GM21576 (cell line): Measurements from ENCODE around the gene CST3.
"Not testable (repeated sequence)": the region's sequence is repeated elsewhere in the genome, so short reads cannot be mapped to it uniquely, and the experiment has no call there.

Experiments
- ATAC-seq: cut with Tn5 transposase; IDR thresholded peaks from one replicate; pipeline ENCODE4 v1.9.1; 2021; ENCODE audit warnings: mild to moderate bottlenecking, moderate library complexity; ENCODE audit not compliant: unreplicated experiment

Gene CST3

DNA sequence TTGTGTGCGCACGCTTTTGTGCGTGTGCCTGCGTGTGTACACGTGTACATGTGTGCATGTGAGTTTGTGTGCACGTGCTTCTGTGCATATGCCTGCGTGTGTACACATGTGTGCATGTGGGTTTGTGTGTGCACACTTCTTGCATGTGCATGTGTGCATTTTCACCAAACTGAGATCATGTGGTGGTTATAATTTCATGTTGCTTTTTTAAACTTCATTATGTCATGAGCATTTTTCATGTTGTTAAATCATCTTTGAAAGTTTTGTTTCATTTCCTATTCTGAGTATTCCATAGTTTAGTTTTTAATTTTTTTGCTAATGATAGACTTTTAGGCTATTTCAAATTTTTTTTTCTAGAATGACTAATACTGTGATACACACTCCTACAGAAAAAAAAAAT lies 6.4 kb upstream of the CST3 start:
- no peak for ATAC-seq

DNA sequence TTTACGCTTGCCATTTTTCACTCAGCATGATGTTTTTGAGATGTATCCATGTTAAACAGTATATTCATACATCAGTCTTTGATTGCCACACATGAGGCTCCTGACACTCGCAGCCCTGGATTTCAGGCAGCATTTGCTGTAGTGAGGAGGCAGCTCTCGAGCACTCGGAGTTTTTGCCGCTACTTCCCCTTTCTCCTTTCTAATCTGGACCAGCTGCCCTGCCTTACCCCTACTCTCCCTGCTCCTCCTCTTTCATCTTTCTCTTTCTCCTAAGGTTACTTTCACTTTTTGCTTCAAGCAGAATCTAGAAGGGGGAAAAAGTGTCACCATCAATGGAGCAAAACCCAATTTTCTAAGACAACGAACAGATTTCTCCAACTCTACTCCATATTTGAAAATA lies 5.9 kb upstream of the CST3 start:
- no peak for ATAC-seq

DNA sequence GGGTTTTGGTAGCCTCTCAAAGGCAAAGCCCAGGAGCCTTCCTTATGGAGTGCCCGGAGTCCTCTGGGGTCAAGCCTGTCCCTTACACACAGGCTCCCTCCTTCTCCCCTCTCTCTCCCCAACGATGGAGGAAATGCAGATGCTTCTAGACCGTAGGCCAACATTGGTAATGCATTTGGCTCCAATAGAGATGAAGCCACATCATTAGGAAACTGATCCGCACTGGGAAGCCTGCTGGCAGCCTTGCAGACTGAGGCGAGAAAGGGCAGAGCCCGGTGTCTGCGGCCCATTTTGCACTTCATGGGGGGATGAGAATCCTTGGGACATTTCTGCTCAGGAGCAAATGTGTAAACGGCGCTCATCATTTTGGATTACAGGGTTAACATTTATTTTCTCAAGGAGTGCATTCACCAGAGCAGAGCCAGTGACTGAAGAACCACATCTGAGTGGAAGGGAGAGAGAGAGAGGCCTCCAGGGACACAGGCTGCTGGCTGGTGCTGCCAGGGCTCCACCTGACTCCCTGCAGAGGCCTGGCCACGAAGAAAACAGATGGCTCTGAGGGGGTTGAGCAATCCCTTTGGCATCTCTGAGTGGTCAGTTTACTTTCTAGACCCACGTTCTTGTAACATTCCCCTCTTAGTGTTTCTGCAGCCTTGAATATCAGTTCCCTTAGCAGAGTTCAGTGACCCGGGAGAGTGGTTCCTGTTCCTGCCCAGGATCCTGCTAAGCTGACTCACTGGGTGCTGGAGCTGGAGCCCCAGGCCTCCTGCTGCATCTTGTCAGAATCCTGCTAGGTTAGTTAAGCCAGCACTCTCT lies 4.4 kb upstream of the CST3 start:
- ATAC-seq, result no peak

DNA sequence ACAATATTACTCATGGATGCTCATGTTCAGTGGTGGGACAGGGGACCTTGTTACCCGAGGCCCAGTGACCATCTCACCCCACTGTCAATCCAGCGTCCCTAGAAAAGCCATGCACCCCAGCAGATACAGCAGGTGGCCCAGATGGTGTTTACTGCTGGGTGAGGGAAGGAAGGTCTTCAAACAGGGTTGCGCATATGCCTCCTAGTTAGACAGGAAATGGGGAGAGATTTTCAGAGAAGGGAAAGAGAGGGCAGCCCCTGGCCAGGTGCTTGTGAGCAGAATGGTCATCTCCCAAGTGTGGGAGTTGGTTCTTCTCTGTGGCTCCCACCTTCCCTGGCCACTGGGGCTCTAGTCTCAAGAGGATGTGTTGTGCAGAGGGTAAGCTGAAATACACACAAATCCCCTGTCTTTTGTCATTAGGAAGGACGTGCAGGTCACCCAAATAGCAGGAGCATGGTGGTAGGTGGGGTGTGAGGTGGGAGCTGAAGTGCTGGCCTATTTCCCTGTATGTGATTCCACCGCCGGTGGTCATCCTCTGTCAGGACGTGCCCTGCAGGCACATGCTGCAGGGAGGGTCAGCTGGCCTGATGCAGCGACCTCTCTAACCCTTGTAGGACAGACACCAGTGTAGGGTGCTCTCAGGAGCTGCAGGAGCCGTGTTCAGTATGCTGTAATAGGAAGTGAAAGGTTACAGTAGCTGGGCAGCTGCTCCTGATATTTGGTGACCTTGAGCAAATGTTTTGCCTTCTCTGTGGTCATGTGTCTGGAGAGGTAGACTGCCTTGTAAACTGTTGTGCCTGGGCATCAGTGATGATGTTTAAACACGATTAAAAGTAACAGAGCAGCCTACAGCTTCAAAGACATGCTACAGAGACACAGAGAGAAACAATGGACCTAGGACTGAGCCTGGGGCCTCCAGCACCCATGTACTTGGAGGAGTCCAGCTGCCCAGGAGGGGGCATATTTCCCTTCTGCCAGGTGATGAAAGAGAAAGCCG lies 3.2 kb upstream of the CST3 start:
- no peak for ATAC-seq

DNA sequence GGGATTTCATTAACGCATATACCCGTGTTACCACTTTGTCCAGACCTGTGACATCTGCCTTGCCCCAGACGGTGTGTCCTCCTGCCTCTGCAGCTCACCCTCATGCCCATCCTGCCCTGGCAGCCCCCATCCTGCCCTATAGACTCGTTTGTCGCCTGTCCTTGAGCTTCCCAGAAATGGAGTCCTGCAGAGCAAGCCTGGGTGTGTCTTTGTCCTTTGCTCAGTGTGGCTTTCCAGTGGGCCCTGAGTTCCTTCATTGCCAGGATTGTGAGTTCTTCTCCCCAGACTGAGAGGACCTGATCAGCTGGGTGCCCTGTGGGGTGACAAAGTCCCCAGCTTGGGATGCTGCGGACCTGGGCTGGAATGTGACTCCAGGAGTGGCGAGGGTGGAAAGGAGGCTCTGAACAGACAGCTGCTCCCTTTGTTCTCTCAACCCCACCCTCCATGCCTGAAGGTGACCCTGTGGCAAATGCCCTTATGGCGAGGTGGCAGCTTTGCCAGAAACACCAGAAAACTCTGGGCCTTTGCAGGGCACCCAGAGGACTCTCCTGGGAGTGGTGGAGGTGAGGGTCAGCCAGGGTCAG lies 2.4 kb upstream of the CST3 start:
- no peak for ATAC-seq

DNA sequence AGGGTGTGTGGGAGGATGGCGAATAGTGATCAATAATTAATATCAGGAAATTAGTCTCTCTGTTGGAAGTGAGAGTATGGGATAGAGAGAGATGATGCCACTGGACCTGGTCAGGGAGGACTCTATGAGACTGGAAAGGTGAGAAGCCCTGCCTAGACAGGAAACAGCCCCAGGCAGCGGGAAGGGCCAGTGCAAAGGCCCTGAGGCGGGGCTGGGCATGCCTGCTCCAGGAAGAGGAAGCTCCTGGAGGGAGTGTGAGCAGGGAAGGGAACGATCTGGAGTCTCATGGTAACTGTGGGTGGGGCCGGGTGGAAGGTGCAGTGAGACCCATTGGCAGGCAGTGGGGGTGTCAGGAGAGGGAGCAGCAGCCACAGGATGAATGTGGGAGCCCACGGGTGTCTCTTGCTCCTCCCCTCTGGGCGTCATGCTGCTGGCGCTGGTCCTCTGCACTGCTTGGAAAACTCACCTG lies 1.8 kb upstream of the CST3 start:
- ATAC-seq, result no peak

DNA sequence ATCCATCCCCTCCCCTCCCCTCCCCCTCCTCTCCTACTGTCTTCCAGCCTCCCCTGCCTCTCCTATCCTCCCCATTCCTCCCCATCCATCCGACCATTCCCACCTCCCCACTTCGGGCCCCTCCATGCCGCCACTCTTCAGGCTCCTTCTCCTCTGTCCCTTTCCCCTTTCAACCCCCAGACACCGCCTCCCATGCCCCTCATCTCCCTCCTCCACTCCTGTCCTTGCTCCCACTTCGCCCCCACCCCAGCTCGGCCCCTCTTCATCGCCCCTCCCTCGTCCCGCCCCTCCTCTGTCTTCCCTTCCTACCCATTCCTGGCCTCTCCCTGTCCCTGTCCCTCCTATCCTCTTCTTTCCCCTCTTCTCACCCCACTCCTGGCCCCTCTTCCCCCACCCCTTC lies 554 bp upstream of the CST3 start:
- ATAC-seq, result no peak

DNA sequence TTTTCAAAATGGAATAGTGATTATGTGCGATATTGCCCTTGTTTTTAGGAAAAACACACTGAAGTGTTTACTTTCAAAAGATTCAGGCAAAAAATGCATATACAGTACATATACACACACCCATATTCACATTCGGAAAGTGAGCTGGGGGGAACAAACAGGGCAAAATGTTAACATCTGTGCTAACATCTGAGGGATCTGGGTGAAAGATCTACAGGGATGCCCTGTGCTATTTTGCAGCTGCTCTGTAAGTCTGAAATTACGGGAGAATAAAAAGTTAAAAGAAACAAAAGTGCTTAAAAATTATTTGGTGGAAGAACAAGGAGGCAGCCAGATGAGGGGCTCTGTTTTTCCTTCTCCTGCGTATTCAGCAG lies 860 bp downstream of the CST3 start:
- ATAC-seq, result no peak

DNA sequence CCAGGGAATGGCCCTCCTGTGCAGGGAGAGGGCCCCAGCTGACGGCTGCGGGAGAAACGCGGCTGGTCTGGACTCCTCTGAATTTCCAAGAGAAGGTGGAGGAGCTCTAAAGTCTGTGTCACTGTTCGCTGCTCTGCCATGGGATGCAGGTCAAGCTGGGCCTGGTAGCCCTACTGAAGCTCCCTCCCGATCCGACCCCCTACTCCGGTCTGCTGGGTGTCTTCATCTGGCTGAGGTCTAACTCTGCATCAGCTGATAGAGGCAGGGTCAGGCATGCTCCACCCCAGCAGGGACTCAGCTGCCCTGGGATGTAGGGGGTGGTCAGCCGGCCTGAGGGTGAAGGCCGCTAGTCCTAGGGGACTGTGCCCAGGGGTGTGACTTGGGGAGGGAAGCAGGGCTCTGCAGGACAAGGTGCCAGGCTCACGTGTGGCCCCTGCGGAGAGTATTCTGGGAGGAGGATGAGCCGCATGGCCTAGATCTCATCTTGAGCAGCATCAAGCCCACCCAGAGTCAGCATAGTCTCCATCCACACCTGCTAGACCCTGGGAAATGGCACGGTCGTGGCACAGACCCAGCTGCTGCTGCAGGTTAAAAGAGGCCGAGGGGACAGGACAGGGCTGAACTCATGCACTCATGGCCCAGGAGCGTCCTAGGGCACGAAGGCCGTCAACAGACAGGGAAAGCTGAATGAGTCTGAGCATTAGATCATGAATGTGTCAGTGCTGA lies 1.4 kb downstream of the CST3 start:
- ATAC-seq, result no peak

DNA sequence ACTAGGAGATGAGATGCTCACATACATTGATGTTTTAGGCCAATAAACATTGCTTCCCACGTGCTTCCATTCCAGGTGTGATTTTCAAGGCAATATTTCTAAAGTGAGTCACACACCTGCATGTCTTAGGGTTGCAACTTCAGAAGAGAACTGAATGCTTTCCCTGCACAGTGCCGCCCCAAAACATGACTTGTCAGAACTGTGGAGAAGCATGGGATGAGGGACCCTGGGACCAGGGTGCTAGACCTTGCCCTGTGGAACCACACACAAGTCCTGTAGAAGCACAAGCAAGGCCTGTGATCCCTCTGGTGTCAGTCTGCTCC lies 2.0 kb downstream of the CST3 start:
- not testable (repeated sequence) for ATAC-seq

DNA sequence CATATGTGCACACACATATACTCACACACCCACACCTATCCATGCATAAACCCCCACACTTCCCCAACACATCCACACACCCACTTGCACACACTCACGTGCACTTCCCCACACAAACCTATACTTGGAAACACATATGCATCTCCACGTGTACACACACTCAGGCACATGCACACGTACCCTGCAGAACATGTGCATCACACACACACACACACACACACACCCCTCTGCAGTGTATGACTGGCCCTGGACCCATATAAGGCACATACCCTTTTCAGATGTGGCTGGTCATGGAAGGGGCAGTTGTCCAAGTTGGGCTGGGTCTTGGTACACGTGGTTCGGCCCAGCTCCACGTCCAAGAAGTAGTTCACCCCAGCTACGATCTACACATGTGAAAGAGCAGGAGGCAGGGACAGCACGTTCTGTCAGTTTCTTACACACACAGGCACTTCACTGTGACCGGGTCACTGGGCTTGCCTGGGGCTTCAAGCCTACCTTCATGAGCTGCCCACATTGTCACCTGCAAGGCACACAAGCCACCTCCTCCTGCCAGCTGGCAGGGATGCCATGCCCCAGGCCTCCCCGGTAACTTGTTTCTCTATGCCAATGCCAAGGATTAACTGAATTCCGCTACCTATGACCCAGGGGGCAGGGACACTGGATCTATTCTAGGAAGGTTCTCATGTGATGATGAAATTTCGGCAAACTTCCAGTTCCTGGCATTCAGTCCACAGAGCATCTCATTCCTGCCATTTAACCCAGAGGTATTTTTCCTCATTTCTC lies 2.6 kb downstream of the CST3 start:
- no peak for ATAC-seq

DNA sequence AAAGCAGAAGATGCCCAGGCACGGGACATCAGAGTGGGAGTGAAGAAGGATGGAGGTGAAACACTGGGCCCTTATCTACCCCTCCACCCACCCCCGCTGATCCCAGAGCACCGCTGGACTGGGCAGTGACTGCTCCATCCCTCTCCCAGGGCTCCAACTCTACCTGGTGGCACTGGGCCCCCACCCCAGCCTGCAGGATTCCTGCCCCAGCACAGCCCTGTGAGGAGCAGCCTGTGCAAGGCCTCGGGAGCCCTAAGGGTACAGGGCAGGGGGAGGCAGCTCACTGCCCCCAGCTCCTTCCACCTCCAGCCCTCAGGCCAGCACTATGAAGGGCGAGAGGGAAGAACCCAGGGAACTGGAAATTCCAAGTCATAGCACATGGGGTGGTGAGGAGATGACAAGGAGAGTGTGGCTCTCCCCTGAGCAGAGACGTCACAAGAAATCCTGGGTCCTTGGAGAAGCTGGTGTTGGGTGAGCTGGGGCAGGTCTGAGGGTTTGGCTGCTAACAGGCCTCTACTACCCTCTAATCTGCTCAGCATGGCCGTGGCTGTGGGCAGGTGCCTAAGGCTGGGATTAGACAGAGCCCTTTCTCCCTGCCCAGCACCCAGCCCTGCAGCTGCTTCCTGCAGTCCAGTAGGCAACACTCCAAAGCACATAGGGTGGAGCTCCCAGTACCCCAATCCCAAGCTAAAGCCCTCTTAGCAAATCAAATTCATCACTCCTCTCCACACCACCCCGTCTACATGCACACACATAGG lies 3.5 kb downstream of the CST3 start:
- no peak for ATAC-seq

DNA sequence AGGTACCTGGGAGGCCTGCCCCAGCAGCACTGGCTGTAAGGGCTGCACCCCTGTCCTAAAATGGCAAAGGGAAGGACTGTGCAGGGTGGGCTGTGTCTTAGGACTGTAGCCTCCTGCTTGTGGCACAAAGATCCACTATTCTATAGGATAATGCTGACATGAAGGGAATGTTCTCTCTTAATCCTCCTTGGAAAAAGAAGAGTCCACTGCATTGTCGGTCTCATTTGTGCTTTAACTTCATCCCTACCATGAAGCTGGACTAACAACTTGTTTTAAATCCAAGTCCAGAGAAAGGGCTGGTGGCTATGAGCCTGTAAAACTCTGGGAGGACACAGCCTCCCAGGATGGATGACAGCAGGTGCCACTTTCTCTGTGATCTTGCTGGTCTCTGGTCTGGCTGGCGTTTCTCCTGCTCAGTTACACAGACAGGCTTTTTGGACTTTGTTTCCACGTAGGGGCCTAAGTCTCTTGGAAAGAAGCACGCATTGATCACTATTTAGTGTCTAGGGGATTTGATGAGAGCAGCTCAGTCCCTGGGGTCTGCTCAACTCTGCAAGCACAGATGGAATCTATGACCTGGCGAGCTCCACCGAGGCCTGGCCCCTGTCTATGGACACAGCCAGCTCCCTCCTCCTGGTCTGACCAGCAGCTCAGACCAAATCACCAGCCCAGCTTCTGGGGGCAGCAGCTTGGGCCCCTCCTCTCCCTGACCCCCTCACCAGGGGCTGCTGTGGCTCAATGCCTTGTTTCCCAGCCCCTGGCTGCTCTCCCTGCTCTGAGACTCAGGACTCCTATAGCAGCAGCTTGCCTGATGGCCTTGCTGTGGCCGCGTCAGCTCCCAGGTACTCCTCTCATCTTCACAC lies 4.8 kb downstream of the CST3 start:
- no peak for ATAC-seq

DNA sequence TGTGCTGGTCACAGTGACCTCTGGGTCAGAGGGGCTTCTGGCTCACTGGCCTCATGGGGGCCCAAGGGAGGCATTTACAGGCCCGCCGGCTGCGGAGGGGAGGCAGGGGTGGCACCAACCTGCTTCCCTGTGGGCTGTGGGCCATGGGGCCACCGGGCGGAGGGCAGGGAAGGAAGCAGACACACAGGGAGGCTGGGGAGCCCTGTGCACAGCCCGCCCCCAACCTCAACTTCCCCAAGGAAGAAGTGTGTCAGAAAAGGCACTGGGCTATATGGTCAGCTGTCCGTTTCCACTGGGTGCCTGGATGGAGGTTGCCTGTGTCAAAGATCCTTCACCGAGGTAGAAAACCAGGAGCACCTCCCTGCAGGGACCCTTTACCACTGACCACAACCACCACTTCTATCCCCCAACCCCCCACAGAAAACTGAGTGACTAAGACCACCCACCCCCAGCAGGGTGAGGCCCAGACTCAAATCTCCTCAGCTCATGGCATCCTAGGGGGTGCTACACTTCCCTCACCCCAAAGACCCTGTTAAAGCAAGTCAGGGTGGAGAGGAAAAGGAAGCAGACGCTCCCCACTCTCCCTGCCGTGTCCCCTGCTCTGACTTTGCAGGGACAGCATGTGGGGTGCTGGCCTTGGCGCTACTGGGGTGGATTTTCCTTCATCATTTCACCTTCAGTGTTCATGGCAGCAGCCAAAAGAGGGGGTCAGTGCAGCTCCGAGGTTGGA lies 5.6 kb downstream of the CST3 start:
- ATAC-seq, result no peak

DNA sequence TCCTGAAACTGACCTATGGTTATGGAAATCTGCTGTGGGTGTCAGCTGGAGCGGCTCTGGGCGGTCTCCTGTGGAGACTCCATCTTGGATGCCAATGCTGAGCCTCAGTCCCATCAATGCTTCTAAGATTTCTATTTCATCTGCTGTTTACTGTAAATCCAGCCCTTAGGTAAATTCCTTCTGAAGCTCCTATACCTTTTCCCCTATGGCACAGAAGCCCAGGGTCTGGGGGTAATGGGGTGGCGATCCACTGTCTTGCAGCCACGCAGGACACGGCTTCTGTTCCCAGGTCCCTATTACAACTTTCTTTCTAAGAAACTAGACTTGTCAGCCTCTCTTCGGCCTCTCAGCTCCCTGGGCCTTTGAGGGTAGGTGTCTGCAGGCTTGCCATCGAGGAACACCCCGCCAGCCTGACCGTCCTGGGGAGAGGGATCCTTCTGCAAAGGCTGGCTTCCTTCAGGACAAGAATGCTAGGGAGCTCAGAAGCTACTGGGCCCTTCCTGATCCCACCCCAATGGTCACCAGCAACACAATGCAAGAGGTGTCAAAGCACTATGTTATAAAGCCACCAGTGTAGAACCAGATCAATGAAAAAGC lies 6.4 kb downstream of the CST3 start:
- no peak for ATAC-seq

DNA sequence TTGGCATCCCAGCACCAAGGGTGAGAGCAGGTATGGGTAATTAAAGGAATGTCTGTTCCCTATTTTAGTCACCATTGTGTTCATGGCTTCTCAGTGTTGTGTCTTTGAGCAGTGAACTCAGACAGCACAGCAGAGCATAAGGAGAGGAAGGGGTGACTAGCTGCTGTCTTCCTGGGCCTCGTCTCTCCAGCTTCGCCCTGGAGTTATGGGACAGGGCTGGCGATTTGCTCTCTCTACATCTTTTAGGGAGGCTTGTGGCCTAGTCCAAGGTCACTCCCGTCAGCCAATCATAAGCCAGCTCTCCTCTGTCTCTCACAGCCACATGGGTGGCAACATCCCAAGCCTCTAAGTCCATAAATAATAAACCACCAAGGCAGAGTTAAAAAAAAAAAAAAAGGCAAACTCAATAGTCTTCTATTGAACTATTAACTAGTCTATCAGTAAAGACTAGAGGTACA lies 7.3 kb downstream of the CST3 start:
- no peak for ATAC-seq
